GM15510 (cell line): ENCODE results near the gene CACNA1G.

Experiments
- POLR2A ChIP-seq: IDR thresholded peaks from 3 replicates; pipeline ENCODE4 v1.6.1; 2011; ENCODE audit warnings: borderline replicate concordance; ENCODE audit not compliant: insufficient read length; ENCODE audit errors: extremely low read depth

CACNA1G gene

DNA sequence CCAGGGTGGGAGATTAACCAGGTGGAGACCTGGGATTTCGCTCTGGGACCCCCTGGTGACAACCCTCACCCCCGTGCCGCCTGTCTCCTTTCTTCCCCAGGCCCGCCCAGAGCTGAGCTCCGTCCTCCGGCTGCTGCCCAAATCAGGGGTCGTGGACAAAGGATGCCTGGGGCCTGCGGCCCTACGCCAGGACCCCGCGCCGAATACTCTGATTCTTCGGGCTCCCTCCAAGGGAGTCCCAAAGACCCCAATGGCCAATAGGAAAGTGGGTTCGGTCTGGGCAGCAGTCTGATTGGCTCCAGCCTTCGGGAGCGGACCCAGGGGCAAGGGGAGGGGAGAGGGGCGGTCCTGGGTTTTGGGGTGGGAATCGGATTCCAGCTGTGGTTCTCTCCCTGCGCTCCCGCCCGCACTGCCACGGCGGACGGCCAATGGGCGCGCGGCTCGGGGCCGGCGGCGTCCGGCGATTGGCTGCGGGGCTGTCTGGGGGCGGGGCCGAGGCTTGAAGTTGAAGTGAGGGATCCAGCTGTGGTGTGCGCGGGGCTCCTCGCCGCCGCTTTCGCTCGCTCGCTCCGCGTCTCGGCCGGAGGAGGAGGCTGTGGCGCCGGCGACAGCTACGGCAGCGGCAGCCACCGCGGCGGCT, at the start of gene CACNA1G:
Gene CACNA1G, plus strand, starts transcription at position 531 of the 640 bp plus-strand sequence. CDS start 745 bp downstream, outside the sequence.
- no peak for TF ChIP-seq POLR2A

DNA sequence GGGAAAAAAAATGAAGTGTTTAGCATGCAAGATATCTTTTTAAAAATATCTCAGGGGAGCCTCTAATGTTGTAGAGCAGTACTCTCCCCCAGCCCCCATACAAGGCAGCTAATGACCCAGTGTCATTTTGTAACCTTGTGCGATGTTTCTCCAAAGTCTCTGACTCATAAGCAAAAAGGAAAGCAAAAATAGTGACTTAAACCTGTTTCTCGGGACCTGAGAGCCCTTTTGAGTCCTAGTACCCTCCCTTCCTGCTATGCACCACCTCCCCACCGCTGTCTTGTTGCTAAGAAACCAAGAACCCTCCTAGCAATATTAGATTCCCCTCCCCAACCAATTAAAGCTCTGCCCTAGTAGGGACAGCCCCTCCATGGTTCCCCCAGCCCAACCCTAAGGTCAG, 49.5 kb upstream of the CACNA1G start:
- no peak for TF ChIP-seq POLR2A

DNA sequence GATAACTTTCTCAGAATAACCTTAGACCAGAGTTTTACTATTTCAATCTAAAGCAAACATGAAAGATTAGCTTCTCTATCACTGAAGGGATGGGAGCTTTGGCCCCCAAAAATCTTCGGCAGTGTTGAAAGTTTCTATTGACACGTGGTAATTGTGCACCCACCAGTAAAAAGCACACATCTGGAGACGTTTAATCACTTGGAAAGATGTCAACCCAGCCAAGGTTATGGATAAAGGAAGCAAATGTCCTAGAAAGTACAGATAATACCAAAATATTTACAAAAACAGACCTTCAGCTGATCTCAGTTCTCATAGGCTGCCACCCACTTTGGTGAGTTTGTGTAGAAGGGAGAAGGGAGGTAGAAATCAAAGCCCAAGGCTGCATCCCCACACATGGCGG, 47.0 kb upstream of the CACNA1G start:
- no peak for TF ChIP-seq POLR2A

DNA sequence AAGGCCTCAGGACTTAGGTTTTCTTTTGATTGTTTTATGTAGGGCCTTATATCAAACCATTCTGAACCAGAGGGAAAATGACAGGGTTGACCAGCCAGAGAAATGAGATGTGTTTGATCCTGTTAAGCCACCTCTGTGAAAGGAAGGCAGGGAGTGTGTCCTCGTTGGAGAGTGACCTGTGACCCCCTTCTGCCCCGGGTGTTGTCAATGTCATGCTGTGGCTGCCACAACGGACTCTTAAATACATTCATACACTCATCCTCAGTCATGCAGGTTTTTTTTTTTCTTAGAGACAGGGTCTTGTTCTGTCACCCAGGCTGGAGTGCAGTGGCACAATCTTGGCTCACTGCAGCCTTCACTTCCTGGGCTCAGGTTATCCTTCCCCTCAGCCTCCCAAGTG, 46.1 kb upstream of the CACNA1G start:
- TF ChIP-seq POLR2A, result no peak

DNA sequence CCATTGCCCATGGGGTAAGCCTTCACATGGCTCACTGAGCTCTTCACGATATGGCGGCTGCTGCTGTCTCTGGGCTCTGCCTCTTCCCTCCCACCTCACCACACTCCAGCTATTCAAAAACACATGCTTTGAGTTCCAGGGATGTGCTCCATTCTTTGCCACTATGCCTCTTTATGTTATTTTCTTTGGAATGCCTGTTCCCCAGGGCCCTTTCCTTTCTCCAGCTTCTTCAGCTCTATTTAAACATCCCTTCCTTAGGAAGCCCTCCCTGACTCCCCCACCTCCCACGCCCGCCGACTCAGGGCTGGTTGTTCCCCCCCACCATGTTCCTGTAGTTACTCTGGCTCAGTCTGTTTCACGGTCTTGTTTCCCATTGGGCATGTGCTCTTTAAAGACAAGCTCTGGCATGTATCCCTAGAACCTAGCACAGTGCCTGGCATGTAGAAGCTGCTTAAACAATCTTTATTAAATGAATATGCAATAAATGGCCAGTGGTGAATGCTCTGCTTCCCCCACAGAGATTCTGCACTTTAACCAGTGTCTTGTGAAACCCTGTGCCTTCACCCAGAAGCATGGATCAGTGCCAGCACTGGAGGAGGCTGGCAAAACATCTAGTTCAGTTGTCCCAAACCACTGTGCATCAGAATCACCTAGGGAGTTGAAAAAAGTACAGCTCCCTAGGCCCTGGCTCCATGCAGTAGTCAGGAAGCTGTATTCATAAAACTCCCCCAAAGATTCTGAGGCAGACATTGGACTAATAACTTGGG, 45.4 kb upstream of the CACNA1G start:
- TF ChIP-seq POLR2A, result no peak

DNA sequence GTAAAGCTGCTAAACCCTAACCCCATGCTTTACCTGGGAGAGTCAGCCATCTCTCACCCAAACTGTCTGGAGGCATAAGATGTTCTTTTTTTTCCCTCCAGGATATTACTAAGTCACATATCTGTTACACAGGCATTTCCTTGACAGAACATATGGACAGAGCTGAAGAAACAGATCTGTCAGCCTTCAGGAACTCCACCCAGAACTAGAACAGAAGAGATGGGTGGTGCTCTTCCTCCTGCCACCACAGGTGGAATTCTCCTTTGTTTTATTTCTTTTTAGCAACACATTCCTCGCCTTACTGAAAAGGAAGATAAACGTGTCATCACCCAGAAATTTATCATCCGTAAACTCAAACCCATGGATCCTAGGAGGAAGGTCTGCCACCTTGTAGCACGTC, 43.5 kb upstream of the CACNA1G start:
- no peak for TF ChIP-seq POLR2A

DNA sequence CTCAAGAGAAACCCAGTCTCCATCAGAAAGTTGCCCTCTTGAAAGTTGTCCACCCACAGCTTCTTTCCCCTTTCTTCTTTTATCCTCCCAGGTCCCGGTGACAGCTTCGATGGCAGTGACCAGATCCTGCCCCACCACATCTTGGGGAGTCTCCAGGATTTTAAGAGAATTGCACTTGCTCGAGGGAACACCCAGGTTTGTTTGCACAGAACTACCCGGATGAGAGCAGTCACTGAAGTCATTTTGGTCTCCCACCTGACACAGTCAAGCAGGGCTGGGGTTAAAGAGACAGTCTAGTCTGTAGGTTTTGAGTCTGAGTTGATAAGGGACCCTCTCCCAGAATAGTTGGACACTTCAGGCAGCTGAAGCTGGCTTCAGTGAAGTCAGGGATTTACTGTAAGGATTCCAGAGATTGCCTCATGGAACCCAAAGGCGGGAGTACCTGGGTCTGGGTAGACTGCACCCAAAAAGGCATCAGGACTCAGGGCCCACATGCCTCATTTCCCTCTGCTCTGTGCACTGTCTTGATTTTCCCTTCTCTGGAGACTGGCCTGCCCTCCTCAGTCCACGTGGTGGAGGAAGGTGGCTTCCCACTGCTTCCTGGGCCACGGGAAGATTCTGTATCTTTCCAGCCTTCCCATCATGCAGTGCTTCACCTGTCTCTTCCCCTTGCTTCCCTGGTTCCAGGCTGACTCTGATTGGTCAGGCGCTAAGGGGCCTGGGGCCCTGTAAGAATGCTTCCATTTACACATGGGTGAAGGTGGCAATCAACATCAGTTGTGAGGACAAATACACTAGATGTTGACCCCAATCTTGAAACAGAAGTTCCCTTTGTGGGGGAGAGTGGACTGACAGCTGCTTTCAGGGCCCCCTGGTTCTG, 42.8 kb upstream of the CACNA1G start:
- no peak for TF ChIP-seq POLR2A

DNA sequence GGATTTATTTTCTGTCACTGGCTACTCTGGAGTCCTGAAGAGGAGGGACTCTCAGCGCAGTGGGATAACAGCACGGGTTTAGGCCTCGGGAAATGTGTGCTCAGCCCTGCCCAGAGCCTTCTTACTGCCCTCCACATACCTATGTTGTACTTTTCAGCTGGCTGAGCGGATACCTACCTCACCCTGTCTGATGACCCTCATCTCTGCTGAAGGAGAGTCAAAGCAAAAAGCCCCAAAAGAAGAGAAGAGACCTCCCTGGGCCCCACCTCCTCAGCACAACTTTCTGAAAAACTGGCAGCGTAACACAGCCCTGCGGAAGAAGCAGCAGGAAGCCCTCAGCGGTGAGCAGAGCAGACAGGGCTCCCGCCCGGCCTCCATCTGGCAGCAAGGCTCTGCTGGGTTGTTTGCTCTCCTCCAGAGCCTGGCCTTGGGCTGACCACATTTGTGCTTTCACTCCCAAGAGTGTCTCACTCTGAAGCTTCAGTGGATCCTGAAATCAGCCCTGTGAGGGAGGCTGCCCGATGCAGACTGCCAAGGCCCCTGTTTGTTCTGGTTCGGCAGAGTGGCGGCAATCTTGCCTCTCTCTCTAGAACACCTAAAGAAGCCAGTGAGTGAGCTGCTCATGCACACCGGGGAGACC, 42.0 kb upstream of the CACNA1G start:
- no peak for TF ChIP-seq POLR2A

DNA sequence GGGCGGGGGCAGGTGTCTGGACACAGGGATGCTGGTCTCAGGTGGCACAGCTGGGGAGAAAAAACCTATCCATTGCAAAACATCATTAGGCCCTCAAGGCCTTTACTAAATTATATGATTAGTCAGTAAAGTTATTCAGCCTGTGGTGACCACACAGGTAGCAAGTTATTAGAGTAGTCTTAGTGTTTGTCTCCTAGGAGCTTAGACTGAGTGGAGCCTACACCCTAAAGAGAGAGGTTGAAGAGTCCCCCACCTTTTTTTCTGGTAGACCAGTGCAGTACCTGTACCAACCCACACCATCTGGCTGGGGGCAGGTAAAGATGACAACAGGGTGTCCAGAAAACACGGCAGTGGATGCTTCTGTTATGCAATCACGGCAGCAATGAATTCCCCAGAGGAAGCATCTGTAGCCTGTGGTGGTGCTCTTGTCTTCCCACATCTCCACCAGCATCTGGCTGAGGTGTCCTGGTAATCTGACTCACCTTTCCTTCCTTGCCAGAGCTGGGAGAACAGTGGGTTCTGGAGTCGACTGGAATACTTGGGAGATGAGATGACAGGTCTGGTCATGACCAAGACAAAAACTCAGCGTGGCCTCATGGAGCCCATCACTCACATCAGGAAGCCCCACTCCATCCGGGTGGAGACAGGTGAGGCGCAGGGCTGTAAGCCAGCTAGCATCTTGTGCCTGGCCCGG, 41.2 kb upstream of the CACNA1G start:
- TF ChIP-seq POLR2A, result no peak

DNA sequence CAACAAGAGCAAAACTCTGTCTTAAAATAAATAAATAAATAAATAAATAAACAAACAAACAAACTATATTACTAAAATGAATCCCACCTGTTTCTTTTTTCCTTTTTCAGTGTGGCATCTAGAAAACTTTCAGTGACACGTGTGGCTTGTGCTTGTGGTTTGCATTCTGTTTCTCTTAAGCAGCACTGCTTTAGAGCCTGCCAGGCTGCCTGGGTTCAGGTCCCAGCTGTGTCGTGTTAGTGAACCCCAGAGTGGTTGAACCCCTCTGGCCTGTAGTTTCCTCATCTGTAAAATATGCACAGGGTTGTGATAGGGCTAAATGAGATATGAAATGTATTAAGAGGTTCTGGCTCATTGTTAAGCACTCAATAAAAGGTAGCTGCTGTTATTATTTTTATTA, 40.0 kb upstream of the CACNA1G start:
- no peak for TF ChIP-seq POLR2A

DNA sequence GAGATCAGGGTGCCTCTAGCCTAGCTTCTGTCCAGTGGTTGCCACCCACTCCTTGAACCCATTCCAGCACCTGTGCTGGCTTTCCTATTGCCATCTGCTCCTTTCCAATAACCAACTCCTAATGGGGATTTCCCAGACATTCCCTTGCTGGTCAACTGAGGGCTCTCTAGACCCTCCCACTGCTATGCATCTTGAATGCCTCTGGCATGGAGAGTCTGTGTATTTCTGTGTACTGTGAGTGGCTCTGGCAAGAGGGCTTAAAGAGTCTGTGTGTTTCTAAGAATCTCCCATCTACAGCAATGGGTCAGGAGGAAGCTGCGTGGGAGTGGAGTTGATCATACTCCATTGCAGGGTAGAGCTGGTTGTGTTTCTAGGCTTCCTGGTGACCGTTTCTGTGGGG, 39.0 kb upstream of the CACNA1G start:
- no peak for TF ChIP-seq POLR2A

DNA sequence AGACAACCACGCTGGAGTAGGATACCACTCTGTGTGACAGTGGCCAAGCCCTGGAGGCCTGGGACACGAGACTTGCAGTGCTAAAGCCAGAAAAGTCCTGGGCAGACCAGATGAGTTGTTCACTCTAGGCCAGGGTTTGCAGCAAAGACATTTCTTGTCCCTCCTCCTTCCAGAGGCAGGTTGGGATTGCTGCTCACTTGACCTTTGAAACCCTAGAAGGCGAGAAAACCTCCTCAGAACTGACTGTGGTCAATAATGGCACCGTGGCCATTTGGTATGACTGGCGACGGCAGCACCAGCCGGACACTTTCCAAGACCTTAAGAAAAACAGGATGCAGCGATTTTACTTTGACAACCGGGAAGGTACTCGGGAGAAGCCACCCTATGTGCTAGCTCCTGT, 37.7 kb upstream of the CACNA1G start:
- no peak for TF ChIP-seq POLR2A

DNA sequence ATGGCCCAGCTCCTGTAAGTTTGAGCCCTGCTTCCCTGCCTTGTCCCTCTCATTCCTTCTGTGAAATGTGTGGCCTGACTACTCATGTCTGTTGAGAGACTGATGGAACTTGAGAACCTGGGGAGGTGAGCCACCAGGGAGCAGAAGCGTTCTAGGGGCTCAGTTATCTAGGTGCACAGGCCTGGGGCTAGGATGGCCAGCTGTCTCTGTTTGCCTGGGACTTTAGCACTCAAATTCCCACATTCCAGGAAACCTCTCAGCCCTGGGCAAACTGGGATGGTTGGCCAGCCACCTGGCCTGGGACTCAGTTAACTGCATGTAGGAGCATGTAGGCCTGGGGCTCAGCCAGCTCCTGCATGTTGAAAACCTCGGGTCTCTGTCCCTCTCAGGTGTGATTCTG, 37.3 kb upstream of the CACNA1G start:
- TF ChIP-seq POLR2A, result no peak

DNA sequence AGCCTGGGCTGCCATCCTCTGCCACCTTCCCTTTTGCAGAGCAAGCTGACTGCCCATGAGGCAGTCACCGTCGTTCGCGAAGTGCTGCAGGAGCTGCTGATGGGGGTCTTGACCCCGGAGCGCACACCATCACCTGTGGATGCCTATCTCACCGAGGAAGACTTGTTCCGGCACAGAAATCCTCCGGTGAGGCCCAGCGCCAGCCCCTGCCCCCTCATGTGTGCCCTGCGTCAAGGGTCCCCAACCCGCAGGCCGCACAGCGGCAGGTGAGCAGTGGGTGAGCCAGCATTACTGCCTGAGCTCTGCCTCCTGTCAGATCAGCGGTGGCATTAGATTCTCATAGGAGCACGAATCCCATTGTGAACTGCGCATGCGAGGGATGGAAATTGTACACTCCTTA, 35.7 kb upstream of the CACNA1G start:
- TF ChIP-seq POLR2A, result no peak

DNA sequence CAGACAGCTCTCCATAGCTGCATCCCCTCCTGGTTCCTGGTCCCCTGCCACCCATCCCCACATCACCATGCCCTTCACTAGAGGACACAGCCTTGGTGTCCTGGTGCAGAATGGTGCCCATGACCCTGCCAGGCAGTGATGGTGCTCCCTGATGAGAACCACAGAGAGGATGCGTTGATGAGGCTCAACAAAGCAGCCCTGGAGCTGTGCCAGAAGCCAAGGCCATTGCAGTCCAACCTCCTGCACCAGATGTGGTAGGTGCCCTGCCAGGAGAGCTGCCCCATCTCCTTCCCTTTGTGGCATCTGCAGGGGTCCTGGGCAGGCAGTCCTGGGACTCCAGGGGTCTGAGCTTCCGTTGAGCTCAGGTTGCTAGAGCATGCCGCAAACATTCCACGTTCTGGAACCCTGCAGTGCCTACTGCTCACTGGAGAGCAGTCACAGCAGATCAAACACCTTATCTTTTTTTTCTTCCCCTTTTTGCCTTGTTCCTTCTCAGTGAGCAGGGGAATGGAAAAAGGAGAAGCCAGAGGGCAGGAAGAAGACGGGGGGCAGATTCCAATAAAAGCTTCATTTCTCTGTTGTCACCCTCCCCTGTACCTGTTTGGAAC, 33.3 kb upstream of the CACNA1G start:
- no peak for TF ChIP-seq POLR2A

DNA sequence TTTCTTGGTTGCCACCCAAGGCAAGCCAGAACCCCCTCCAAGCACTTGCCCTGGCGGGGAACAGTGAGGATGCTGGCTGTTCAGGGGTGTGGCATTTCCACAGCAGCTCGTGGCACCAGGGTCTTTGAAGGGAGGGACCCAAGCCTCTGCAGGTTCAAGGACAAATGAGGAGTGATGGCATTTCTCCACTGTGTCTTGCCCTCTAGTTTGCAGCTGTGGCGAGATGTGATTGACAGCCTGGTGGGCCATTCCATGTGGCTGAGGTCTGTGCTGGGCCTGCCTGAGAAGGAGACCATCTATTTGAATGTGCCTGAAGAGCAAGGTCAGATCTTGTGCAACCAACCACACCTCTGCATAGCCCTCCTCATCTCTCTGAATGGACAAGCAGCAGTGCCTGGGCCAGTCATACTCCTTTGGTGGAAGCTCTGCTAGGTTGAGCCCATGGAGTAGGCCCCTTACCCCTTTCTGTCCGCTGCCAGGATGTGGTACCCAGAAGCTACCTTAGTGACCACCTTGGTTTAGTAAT, 32.5 kb upstream of the CACNA1G start:
- no peak for TF ChIP-seq POLR2A
